Mesenchymal stem cell (in vitro differentiated cells and primary cell): ENCODE data around the gene GMPPA.
A peak's percentile ranks its signal among the peaks of the same experiment; 100 is the strongest.

ENCODE experiments used
- DNase-seq: peaks from one replicate; pipeline ENCODE4 v3.0.0-alpha.2; 2013
- H2AFZ ChIP-seq: one replicate; pipeline ENCODE4 v1.6.1; 2013; ENCODE audit warnings: low read depth, mild to moderate bottlenecking, control low read depth, inconsistent platforms, low read length, moderate library complexity
- H2AK5ac ChIP-seq: 2 replicates; pipeline ENCODE4 v1.6.1; 2013; ENCODE audit warnings: low read length, moderate library complexity, mild to moderate bottlenecking, inconsistent platforms; ENCODE audit not compliant: severe bottlenecking
- H2BK120ac ChIP-seq: one replicate; pipeline ENCODE4 v1.6.1; 2013; ENCODE audit warnings: low read depth, mild to moderate bottlenecking, inconsistent platforms, low read length, moderate library complexity
- H2BK12ac ChIP-seq, 2 experiments: one replicate each; pipeline ENCODE4 v1.6.1; 2013; ENCODE audit warnings: inconsistent platforms in 2 of 2, low read length in 2 of 2, mild to moderate bottlenecking in 2 of 2, moderate library complexity in 2 of 2, control low read depth in 1 of 2
- H2BK15ac ChIP-seq: one replicate; pipeline ENCODE4 v1.6.1; 2013; ENCODE audit warnings: mild to moderate bottlenecking, low read depth, inconsistent platforms; ENCODE audit not compliant: poor library complexity, severe bottlenecking
- H2BK5ac ChIP-seq: 2 replicates; pipeline ENCODE4 v1.6.1; 2013; ENCODE audit warnings: low read depth, mild to moderate bottlenecking, low read length, control low read depth, inconsistent platforms; ENCODE audit not compliant: poor library complexity, severe bottlenecking
- H3K14ac ChIP-seq, 2 experiments: one replicate each; pipeline ENCODE4 v1.6.1; 2013; ENCODE audit warnings: inconsistent platforms in 2 of 2, low read length in 2 of 2, control low read depth in 1 of 2, mild to moderate bottlenecking in 1 of 2, moderate library complexity in 1 of 2
- H3K18ac ChIP-seq, 2 experiments: one replicate each; pipeline ENCODE4 v1.6.1; 2013; ENCODE audit warnings: inconsistent platforms in 2 of 2, low read length in 2 of 2, control low read depth in 1 of 2, low read depth in 1 of 2, mild to moderate bottlenecking in 1 of 2
- H3K23ac ChIP-seq, 2 experiments: one replicate each; pipeline ENCODE4 v1.6.1; 2013; ENCODE audit warnings: inconsistent platforms in 2 of 2, low read length in 2 of 2, mild to moderate bottlenecking in 2 of 2, moderate library complexity in 2 of 2, control low read depth in 1 of 2
- H3K27ac ChIP-seq: 2 replicates; pipeline ENCODE4 v1.5.1; 2013; ENCODE audit warnings: mild to moderate bottlenecking, moderate library complexity, low read length, control low read depth, inconsistent platforms; ENCODE audit not compliant: poor library complexity, severe bottlenecking
- H3K27me3 ChIP-seq, 2 experiments: 2 replicates each; pipeline versions ENCODE4 v1.6.1 to v1.7.0; 2013; ENCODE audit warnings: low read length in 2 of 2, mild to moderate bottlenecking in 2 of 2, moderate library complexity in 2 of 2, control low read depth in 1 of 2, inconsistent platforms in 1 of 2; ENCODE audit not compliant: control insufficient read depth in 1 of 2, insufficient read depth in 1 of 2
- H3K36me3 ChIP-seq, 2 experiments: 2 replicates each; pipeline versions ENCODE4 v1.6.1 to v1.7.0; 2013; ENCODE audit warnings: low read length in 2 of 2, control low read depth in 1 of 2, inconsistent platforms in 1 of 2, low read depth in 1 of 2, mild to moderate bottlenecking in 1 of 2; ENCODE audit not compliant: insufficient read depth in 2 of 2, control insufficient read depth in 1 of 2
- H3K4ac ChIP-seq, 2 experiments: one replicate each; pipeline ENCODE4 v1.6.1; 2013; ENCODE audit warnings: inconsistent platforms in 2 of 2, low read length in 2 of 2, mild to moderate bottlenecking in 2 of 2, moderate library complexity in 2 of 2, control low read depth in 1 of 2, low read depth in 1 of 2
- H3K4me1 ChIP-seq: 2 replicates; pipeline ENCODE4 v1.6.1; 2013; ENCODE audit warnings: low read depth, low read length, control low read depth; ENCODE audit not compliant: control insufficient read depth, insufficient read depth
- H3K4me2 ChIP-seq: 2 replicates; pipeline ENCODE4 v1.6.1; 2013; ENCODE audit warnings: low read length, mild to moderate bottlenecking, inconsistent platforms; ENCODE audit not compliant: poor library complexity, severe bottlenecking
- H3K4me3 ChIP-seq, 2 experiments: 2 replicates each; pipeline versions ENCODE4 v1.5.1 to v1.7.0; 2013; ENCODE audit warnings: low read length in 2 of 2, mild to moderate bottlenecking in 2 of 2, control low read depth in 1 of 2, low read depth in 1 of 2; ENCODE audit not compliant: insufficient read depth in 1 of 2
- H3K79me1 ChIP-seq: replicated peaks from 2 replicates; pipeline ENCODE4 v1.6.1; 2013; ENCODE audit warnings: mild to moderate bottlenecking, control low read depth, low read length, inconsistent platforms; ENCODE audit not compliant: poor library complexity, severe bottlenecking
- H3K9ac ChIP-seq: 2 replicates; pipeline ENCODE4 v1.7.0; 2013; ENCODE audit warnings: mild to moderate bottlenecking, low read length, moderate library complexity
- H3K9me3 ChIP-seq: 2 replicates; pipeline ENCODE4 v1.7.0; 2013; ENCODE audit warnings: mild to moderate bottlenecking, low read length; ENCODE audit not compliant: control insufficient read depth
- H4K8ac ChIP-seq: one replicate; pipeline ENCODE4 v1.6.1; 2013; ENCODE audit warnings: inconsistent platforms, mild to moderate bottlenecking, low read length, moderate library complexity
- H4K91ac ChIP-seq: one replicate; pipeline ENCODE4 v1.6.1; 2013; ENCODE audit warnings: mild to moderate bottlenecking, low read length, inconsistent platforms
- WGBS: methylation state at CpG from one replicate; pipeline ENCODE4 v1.1.7; 2013; ENCODE audit warnings: mixed read lengths; 5-methylcytosine and 5-hydroxymethylcytosine counted together

The GMPPA gene

GRCh38 chr2:219457784-219458369 lies 40.8 kb upstream of the GMPPA start:
- no peak overlapping the region for H3K18ac ChIP-seq
- no peak for DNase-seq

GRCh38 chr2:219458996-219459395 lies 39.7 kb upstream of the GMPPA start:
- no peak for DNase-seq
- Histone ChIP-seq H2AK5ac (peak overlapping the region; percentile 28), H3K9ac (peak overlapping the region; percentile 68), H3K4me1 (peaks cover 47% of the 10 kb centered on the region), H3K36me3 (peaks cover 42 to 64% of the 10 kb centered on the region in 2 experiments), H2BK12ac (no peak overlapping the region), H3K4me3 (no peak overlapping the region), H3K4me2 (no peak overlapping the region), H3K27ac (no peak overlapping the region), H3K79me1 (peaks cover 24% of the 10 kb centered on the region), H4K91ac (peak overlapping the region; percentile 1), H2BK15ac (no peak overlapping the region), H3K27me3 (no peaks in the 10 kb centered on the region), H3K23ac (no peak overlapping the region), H3K9me3 (no peaks in the 10 kb centered on the region), H4K8ac (no peak overlapping the region), H3K14ac (no peak overlapping the region), H3K4ac (no peak overlapping the region), H3K18ac (no peak overlapping the region), H2AFZ (no peak overlapping the region), H2BK5ac (no peak overlapping the region), H2BK120ac (no peak overlapping the region)
- 90% methylated on average over 8 of the region's 8 CpGs for WGBS

More at GRCh38 chr2:219457784-219458369, 40.8 kb upstream of the GMPPA start:
- Histone ChIP-seq H2AFZ (no peak overlapping the region), H3K4ac (no peak overlapping the region), H3K36me3 (peaks cover 44 to 60% of the 10 kb centered on the region in 2 experiments), H4K8ac (peak overlapping the region; percentile 10), H4K91ac (no peak overlapping the region), H3K4me1 (peaks cover 57% of the 10 kb centered on the region), H2AK5ac (peak overlapping the region; percentile 11), H2BK15ac (no peak overlapping the region), H3K14ac (no peak overlapping the region), H3K79me1 (peaks cover 24% of the 10 kb centered on the region), H3K23ac (no peak overlapping the region), H3K27me3 (no peaks in the 10 kb centered on the region), H2BK120ac (no peak overlapping the region), H3K4me3 (no peak overlapping the region), H3K9me3 (no peaks in the 10 kb centered on the region), H3K4me2 (no peak overlapping the region), H3K27ac (no peak overlapping the region), H2BK5ac (no peak overlapping the region), H2BK12ac (no peak overlapping the region), H3K9ac (peak overlapping the region; percentile 44)
- 78% methylated on average over 5 of the region's 5 CpGs for WGBS

DNA sequence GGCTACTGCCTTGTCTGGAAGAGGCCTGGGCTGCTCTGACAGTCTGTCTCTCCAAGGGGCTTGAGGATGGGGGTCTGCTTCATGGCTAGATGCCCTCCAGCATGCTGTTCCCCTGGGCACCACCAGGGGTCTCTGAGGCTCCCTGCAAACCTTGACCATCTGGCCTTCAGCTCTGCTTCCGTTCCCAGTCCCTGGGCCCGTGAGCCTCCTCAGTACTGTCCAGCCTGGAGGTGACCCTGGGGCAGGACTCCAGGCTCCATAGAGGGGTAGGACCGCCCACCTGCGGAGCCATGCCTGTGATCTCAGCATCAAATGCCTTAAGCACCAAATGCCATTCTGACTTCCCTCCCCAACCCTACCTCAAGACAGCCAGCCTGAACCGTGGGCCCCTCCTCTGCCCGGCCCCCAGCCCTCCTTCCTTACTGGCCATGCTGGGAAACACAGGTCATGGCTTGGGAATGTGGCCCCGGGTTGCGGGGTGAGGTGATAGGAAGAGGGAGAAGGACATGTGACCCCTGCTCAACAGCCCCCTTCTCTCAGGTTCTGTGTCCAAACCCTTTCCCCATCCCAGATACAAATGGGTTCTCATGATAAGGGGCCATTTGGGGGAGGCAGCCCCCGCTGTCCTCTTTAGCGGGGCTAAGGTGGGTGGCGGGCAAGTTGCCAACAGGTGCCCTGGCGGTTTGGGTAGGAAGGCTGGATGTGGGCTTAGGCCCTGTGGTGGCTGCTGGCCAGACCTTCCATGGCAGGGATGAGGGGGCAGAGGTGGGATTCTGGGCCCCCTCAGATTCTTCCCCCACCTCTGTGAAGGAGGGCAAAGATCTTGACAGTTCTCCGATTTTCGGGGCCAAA lies 39.0 kb upstream of the GMPPA start:
- H2BK15ac ChIP-seq = peak overlapping the region; percentile 97
- no peak overlapping the region for H2AFZ ChIP-seq
- H3K27ac ChIP-seq = peak overlapping the region; percentile 51
- DNase-seq = peak; percentile 75
- WGBS = 61% methylated on average over 14 of the region's 14 CpGs
- peak overlapping the region; percentile 68 for H3K9ac ChIP-seq
- no peaks in the 10 kb centered on the region for H3K9me3 ChIP-seq
- peak overlapping the region; percentile 91 to 98 for H2BK12ac ChIP-seq
- peak overlapping the region in 1 of 2 experiments; percentile 19 for H3K23ac ChIP-seq
- H3K27me3 ChIP-seq = no peaks in the 10 kb centered on the region
- H3K79me1 ChIP-seq = peaks cover 29% of the 10 kb centered on the region
- H3K36me3 ChIP-seq = peaks cover 46 to 66% of the 10 kb centered on the region in 2 experiments
- H3K4me3 ChIP-seq = peak overlapping the region in 1 of 2 experiments; percentile 30
- H3K14ac ChIP-seq = peak overlapping the region in 1 of 2 experiments; percentile 53
- peak overlapping the region; percentile 74 to 95 for H3K18ac ChIP-seq
- H2AK5ac ChIP-seq = peak overlapping the region; percentile 94
- peaks cover 41% of the 10 kb centered on the region for H3K4me1 ChIP-seq
- peak overlapping the region; percentile 80 for H2BK120ac ChIP-seq
- H4K8ac ChIP-seq = peak overlapping the region; percentile 94
- H3K4me2 ChIP-seq = no peak overlapping the region
- peak overlapping the region; percentile 0 for H2BK5ac ChIP-seq
- peak overlapping the region; percentile 60 for H4K91ac ChIP-seq
- H3K4ac ChIP-seq = peak overlapping the region; percentile 55 to 80

GRCh38 chr2:219460424-219460926 lies 38.2 kb upstream of the GMPPA start:
- Histone ChIP-seq H3K4me3 (peak overlapping the region; percentile 22 to 30), H4K8ac (peak overlapping the region; percentile 94), H3K36me3 (peaks cover 54 to 69% of the 10 kb centered on the region in 2 experiments), H3K23ac (peak overlapping the region in 1 of 2 experiments; percentile 10), H3K18ac (peak overlapping the region; percentile 74 to 95), H3K9me3 (no peaks in the 10 kb centered on the region), H3K14ac (no peak overlapping the region), H3K27me3 (no peaks in the 10 kb centered on the region), H3K4me1 (peaks cover 40% of the 10 kb centered on the region), H2BK15ac (peak overlapping the region; percentile 97), H2AFZ (peak overlapping the region; percentile 20), H4K91ac (peak overlapping the region; percentile 72), H3K9ac (peak overlapping the region; percentile 68), H3K4me2 (peak overlapping the region; percentile 41), H3K79me1 (peaks cover 29% of the 10 kb centered on the region), H3K4ac (peak overlapping the region; percentile 69 to 80), H2AK5ac (peak overlapping the region; percentile 94), H2BK120ac (peak overlapping the region; percentile 86), H2BK12ac (peak overlapping the region; percentile 91 to 98), H3K27ac (peak overlapping the region; percentile 51), H2BK5ac (peak overlapping the region; percentile 0)
- 12% methylated on average over 9 of the region's 18 CpGs for WGBS
- peak; percentile 79 for DNase-seq
